AG10803 (cell line): ENCODE results near the gene SAFB2.

Source experiments
- DNase-seq: peaks from one replicate; pipeline ENCODE4 v3.0.0; 2010; ENCODE audit warnings: low read depth
- H3K4me3 ChIP-seq: 2 replicates; pipeline ENCODE4 v1.5.1; 2011; ENCODE audit warnings: mild to moderate bottlenecking, low read length, control low read depth
- TF ChIP-seq, protein P1 (sequence below): conservative IDR thresholded peaks from 2 replicates; pipeline ENCODE4 v1.5.1; 2011; ENCODE audit warnings: mild to moderate bottlenecking, low read length, control low read depth, inconsistent platforms

Gene SAFB2

DNA sequence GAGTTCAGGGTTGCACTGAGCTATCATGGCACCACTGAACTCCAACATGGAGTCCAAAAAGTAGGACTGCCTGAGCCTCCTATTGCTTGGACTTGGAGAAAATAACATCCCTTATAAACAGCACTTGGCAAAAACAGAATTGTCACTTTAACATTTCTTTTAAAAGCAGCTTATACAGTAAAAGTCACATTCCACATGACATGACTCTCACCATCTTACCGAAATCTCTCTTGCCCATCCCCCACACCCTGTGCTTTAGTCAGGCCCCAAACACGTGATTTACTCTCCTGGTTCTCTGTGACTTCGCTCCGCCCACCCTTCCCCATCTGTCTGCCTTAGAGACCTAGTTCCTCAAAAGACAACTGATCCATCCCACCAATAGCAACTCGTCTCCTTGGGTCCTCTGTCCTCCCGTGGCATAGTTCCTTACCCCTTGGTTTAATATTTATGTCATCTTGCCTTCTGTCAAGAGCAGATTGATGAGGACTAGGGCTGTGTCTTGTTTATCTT is 4.9 kb upstream of the SAFB2 start:
- H3K4me3 ChIP-seq, result no peak overlapping the region
- DNase-seq, result peak; percentile 43
- TF ChIP-seq, protein P1, sequence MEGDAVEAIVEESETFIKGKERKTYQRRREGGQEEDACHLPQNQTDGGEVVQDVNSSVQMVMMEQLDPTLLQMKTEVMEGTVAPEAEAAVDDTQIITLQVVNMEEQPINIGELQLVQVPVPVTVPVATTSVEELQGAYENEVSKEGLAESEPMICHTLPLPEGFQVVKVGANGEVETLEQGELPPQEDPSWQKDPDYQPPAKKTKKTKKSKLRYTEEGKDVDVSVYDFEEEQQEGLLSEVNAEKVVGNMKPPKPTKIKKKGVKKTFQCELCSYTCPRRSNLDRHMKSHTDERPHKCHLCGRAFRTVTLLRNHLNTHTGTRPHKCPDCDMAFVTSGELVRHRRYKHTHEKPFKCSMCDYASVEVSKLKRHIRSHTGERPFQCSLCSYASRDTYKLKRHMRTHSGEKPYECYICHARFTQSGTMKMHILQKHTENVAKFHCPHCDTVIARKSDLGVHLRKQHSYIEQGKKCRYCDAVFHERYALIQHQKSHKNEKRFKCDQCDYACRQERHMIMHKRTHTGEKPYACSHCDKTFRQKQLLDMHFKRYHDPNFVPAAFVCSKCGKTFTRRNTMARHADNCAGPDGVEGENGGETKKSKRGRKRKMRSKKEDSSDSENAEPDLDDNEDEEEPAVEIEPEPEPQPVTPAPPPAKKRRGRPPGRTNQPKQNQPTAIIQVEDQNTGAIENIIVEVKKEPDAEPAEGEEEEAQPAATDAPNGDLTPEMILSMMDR, result no peak

DNA sequence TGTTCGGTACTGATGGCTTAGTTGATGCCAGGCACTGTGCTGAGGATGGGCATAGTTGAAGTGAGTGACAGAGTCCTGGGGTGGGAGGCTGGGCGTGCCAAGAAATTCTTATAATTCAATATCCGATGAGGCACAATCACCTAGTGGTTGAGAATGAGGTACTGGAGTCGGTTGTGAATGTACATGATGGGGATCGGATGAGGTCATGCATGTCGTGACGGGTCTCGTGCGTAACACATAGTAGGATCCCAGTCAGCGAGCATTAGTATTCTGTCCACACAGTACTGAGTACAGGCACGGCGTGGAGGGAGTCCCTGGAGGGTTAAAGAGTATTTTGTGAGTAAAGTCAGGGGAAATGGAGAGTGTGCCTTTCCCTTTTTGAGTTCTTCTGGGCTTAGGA is 3.1 kb upstream of the SAFB2 start:
- H3K4me3 ChIP-seq, result peak overlapping the region; percentile 100
- TF ChIP-seq, protein P1, result no peak
- DNase-seq, result no peak

DNA sequence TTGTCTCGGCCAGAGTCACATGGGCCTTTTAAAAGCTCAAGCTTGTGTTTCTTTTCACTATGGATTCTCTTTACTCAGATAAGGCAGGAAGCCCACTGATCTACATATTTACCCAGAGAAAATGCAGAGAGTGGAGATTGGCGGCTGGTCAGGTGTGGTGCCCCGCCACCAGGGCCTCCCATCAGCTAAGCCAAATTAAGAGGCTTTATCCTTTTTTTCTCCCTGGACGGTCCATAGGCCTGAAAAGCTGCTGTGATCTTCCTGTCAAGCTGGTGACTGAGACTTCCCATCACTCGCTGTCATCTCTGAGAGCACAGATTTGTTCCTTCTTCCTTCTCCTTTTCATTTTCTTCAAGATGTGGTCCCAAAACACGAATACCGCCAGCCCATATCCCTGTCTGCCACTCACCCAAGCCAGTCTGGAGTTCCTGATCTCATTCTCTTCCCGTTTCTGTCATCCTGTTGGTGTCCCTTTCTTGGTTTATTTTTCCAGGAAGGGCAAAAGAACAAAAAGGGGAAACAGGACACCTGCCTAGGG is 2.2 kb upstream of the SAFB2 start:
- peak overlapping the region; percentile 100 for H3K4me3 ChIP-seq
- TF ChIP-seq, protein P1, result no peak
- no peak for DNase-seq

DNA sequence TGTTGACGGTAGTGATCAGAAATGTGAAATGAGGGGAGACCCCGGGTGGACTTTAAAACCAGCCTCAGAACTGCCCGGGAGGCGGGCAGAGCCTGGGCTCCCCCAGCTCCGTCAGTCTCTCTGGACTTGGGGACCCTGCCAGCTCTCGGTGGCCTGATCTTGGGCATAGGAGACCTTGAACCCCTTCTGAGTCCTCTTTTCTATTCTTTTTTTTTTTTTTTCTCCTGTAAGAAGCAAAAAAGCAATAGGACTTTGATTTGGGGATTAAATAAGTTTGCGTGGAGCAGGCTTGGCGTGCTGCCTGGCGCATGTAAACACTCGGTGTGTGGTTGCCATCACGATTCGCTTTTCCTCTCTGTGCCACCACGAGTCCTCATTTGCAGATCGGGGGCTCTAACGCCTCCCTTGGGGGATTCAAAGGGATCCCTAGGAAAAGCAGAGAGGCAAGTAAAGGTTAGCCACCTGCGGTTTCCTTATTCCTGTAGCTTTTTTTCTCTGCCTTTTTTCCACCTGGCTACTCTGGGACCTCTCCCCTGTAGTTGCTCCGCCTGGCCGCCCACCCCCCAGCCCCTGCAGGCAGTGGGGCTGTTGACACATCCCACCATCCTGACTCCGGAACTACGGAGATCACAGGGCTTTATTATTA is 1.6 kb upstream of the SAFB2 start:
- TF ChIP-seq, protein P1, result no peak
- H3K4me3 ChIP-seq, result peak overlapping the region; percentile 100
- DNase-seq, result peak; percentile 53

DNA sequence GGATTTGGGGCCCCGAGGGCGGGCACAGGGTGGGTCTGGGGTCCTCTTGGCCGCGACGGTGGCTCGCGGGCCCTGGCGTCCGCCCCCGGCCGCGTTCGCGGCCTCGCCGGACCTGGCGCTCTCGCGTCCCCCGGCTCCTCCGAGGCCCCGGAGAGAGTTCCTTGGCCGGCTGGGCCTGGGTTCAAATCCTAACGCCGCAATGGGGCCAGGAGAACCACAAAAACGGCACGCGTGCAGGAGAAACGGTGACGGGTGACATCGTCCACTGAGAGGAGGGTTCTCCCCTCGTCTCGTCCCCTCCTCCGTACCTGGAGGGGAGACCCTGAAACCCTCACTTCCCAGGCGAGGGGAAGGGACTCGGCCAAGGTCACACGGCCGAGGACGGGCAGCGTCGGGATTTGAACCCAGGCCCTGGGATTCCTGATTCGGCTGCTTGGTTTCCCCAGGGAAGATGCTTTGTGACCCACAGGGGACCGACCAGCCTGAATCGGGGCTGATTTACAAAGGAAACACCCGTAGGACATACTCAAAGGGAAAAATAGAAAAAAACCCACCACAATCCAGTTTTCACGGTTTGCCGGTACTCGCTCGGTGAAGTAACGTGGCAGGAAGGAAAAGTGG is 931 bp upstream of the SAFB2 start:
- DNase-seq, result no peak
- H3K4me3 ChIP-seq, result peak overlapping the region; percentile 100
- TF ChIP-seq, protein P1, result no peak

DNA sequence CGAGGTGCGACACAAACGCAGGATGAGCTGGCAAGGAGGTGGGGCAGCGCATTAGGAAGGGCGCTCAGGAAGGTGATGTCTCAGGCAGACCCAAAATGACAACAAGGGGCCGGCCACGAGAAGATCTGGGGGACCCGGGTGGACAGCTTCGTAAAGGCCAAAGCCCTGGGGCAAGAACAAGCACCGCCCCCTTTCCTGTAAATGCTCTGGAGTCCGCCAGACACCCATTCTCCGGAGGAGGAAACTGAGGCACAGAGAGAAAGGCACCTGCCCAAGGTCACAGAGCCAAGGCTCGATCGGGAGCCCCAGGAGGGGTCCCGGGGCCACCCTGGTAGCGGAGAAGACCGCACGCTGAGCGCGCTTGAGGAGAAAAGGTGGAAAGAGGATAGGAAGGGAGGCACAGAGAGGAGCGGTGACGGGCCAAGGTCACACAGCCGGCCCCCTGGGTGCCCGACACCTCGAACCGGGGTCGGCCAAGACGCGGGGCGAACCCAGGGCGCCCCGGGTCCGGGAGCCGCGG is 571 bp downstream of the SAFB2 start:
- DNase-seq, result no peak
- peak overlapping the region; percentile 97 for H3K4me3 ChIP-seq
- TF ChIP-seq, protein P1, result no peak
